ENCODE results near the gene ATP5F1E. TPM values are rescaled to one million over a fixed set of nuclear protein-coding genes. Genes with fewer than 3 reads are reported as not detected.

The ATP5F1E gene
- total and polyA plus RNA-seq, 12 donors = 13.3 to 131 (median 55.3) TPM

DNA sequence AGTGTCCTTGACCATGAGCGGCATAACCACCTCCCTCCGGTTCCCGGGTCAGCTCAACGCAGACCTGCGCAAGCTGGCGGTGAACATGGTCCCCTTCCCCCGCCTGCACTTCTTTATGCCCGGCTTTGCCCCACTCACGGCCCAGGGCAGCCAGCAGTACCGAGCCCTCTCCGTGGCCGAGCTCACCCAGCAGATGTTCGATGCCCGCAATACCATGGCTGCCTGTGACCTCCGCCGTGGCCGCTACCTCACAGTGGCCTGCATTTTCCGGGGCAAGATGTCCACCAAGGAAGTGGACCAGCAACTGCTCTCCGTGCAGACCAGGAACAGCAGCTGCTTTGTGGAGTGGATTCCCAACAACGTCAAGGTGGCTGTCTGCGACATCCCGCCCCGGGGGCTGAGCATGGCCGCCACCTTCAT lies 8.0 kb downstream of the ATP5F1E start:
- Histone ChIP-seq H3K4me1 (replicated peaks in 1 of 2) (peaks cover 8 to 28% of the 10 kb centered on the region in 2 donors), H3K4me3 (no peak overlapping the region), H3K27ac (no peak overlapping the region), H3K27me3 (no peaks in the 10 kb centered on the region), H3K9me3 (replicated peaks in 1 of 3) (no peaks in the 10 kb centered on the region), H3K36me3 (replicated peaks in 1 of 2) (peaks cover 0 to 37% of the 10 kb centered on the region in 2 donors)
- intact Hi-C loops (cut with DNase I) = loop anchor here in 1 of 2 donors (10.0 kb wide), 1 partner anchor 119 kb away; no protein-coding TSS in a partner anchor
- peak in 2 of 7 donors; percentile 19 to 45 for DNase-seq
- WGBS, 4 donors = 95 to 100% (median 96%) methylated on average over 5 to 24 of the region's 24 CpGs
- TF ChIP-seq POLR2A (IDR thresholded peaks at IDR 0.05) = no peak
- TF ChIP-seq, protein P1, sequence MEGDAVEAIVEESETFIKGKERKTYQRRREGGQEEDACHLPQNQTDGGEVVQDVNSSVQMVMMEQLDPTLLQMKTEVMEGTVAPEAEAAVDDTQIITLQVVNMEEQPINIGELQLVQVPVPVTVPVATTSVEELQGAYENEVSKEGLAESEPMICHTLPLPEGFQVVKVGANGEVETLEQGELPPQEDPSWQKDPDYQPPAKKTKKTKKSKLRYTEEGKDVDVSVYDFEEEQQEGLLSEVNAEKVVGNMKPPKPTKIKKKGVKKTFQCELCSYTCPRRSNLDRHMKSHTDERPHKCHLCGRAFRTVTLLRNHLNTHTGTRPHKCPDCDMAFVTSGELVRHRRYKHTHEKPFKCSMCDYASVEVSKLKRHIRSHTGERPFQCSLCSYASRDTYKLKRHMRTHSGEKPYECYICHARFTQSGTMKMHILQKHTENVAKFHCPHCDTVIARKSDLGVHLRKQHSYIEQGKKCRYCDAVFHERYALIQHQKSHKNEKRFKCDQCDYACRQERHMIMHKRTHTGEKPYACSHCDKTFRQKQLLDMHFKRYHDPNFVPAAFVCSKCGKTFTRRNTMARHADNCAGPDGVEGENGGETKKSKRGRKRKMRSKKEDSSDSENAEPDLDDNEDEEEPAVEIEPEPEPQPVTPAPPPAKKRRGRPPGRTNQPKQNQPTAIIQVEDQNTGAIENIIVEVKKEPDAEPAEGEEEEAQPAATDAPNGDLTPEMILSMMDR (IDR thresholded peaks at IDR 0.05) = no peak

DNA sequence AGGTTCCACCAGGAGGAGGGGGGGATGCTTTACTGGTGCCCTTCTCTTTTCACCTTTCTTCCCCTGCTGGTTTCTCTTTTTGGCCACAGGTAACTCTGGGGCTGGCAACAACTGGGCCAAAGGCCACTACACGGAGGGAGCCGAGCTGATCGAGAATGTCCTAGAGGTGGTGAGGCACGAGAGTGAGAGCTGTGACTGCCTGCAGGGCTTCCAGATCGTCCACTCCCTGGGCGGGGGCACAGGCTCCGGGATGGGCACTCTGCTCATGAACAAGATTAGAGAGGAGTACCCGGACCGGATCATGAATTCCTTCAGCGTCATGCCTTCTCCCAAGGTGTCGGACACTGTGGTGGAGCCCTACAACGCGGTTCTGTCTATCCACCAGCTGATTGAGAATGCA lies 8.5 kb downstream of the ATP5F1E start:
- intact Hi-C loops (cut with DNase I) = loop anchor here in 1 of 2 donors (10.0 kb wide), 1 partner anchor 119 kb away; no protein-coding TSS in a partner anchor
- Histone ChIP-seq H3K4me3 (no peak overlapping the region), H3K36me3 (replicated peaks in 1 of 2) (peaks cover 0 to 32% of the 10 kb centered on the region in 2 donors), H3K27ac (no peak overlapping the region), H3K9me3 (replicated peaks in 1 of 3) (no peaks in the 10 kb centered on the region), H3K4me1 (replicated peaks in 1 of 2) (peaks cover 3 to 23% of the 10 kb centered on the region in 2 donors), H3K27me3 (no peaks in the 10 kb centered on the region)
- WGBS, 4 donors = 89 to 97% (median 96%) methylated on average over 11 to 13 of the region's 13 CpGs
- TF ChIP-seq POLR2A (IDR thresholded peaks at IDR 0.05) = no peak
- TF ChIP-seq, protein P1 (IDR thresholded peaks at IDR 0.05) = no peak
- DNase-seq = peak in 1 of 7 donors; percentile 46

DNA sequence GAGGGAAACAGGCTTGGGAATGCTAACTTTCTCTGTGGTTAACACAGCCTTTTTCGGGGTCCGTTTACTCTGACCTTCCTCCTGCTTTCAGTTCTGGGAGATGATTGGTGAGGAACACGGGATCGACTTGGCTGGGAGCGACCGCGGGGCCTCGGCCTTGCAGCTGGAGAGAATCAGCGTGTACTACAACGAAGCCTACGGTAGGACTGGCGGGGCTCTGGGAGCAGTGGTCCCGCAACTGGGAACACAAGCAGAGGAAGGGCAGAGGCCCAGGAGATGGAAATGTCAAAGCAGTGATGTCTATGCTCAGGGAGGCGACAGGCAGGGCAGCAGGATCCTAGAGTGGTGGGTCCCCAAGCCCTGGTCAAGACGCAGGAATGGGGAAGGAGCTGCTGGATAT lies 9.4 kb downstream of the ATP5F1E start:
- Histone ChIP-seq H3K36me3 (replicated peaks in 1 of 2) (peaks cover 0 to 26% of the 10 kb centered on the region in 2 donors), H3K27ac (no peak overlapping the region), H3K4me1 (replicated peaks in 1 of 2) (peaks cover 0 to 14% of the 10 kb centered on the region in 2 donors), H3K27me3 (no peaks in the 10 kb centered on the region), H3K4me3 (no peak overlapping the region), H3K9me3 (replicated peaks in 1 of 3) (no peaks in the 10 kb centered on the region)
- TF ChIP-seq, protein P1 (IDR thresholded peaks at IDR 0.05) = no peak
- no peak for TF ChIP-seq POLR2A (IDR thresholded peaks at IDR 0.05)
- intact Hi-C loops (cut with DNase I) = loop anchor here in 1 of 2 donors (10.0 kb wide), 1 partner anchor 118 kb away; no protein-coding TSS in a partner anchor
- WGBS, 4 donors = 75 to 84% (median 81%) methylated on average over 15 of the region's 15 CpGs
- DNase-seq = peak in 2 of 7 donors; percentile 17 to 46

DNA sequence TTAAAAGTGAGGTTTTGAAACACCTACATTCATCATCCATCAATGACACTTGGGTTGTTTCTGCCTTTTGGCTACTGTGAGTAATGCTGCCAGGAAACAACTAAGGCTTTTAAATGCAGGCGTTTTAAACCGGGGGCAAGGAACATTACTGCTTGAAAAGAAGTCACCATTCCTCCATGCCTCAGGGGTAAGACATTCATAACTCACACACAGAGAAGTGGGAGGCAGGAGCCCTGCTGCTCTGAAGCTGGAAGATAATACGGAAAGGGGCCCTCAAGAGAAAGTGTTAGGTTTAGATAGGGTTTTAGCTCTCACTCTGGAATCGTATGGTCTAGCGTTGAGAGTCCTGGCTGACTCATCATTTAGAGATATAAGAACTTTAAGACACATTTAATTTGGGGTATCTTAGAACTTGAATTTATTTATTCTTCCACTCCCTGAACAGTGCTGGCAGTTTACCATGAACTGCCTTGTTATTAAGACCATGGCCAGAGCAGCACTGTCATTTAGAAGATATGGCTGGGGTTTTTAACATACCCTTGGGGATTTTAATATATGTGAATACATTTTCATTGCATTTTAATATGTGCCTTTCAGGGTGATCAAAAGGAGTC lies 11.1 kb downstream of the ATP5F1E start:
- H3K27ac ChIP-seq = no peak overlapping the region
- peaks cover 0 to 26% of the 10 kb centered on the region in 2 donors for H3K36me3 ChIP-seq (replicated peaks in 1 of 2)
- no peaks in the 10 kb centered on the region for H3K27me3 ChIP-seq
- H3K9me3 ChIP-seq (replicated peaks in 1 of 3) = no peaks in the 10 kb centered on the region
- peaks cover 0 to 23% of the 10 kb centered on the region in 2 donors for H3K4me1 ChIP-seq (replicated peaks in 1 of 2)
- DNase-seq = peak in 1 of 7 donors; percentile 17
- 70 to 82% (median 75%) methylated on average over 5 of the region's 5 CpGs for WGBS, 4 donors
- no peak overlapping the region for H3K4me3 ChIP-seq
- intact Hi-C loops (cut with DNase I) = loop anchor here in 1 of 2 donors (10.0 kb wide), 1 partner anchor 116 kb away; no protein-coding TSS in a partner anchor
- no peak for TF ChIP-seq POLR2A (IDR thresholded peaks at IDR 0.05)
- TF ChIP-seq, protein P1 (IDR thresholded peaks at IDR 0.05) = no peak

Data from adrenal gland (tissue), 12 donors.